Measurements from ENCODE around the gene MRTFA. TPM values are rescaled to one million over a fixed set of nuclear protein-coding genes. Genes with fewer than 3 reads are reported as not detected.

Gene MRTFA
- total and polyA plus RNA-seq, 10 donors, result 17.6 to 138 (median 83.9) TPM

- WGBS, 5 donors, result 92 to 95% (median 95%) methylated on average over 1 of the region's 1 CpG
- peak overlapping the region in 2 of 8 donors; percentile 71 to 78 for H3K27ac ChIP-seq
- no peak overlapping the region for H3K4me3 ChIP-seq
- TF ChIP-seq CTCF (IDR thresholded peaks at IDR 0.05 in 8 of 11, conservative IDR thresholded peaks at IDR 0.05 in 3 of 11) (no peak), POLR2AphosphoS5 (IDR thresholded peaks at IDR 0.05) (no peak), POLR2A (IDR thresholded peaks at IDR 0.05) (no peak)
- no peaks in the 10 kb centered on the region for H3K9me3 ChIP-seq
- intact Hi-C loops (cut with DNase I; ENCODE audit: low total_unique reads), result no loop called here
- no peak for DNase-seq
- no peaks in the 10 kb centered on the region for H3K27me3 ChIP-seq (replicated peaks in 1 of 7)
- peaks cover 15 to 100% (median 82%) of the 10 kb centered on the region in 6 donors for H3K4me1 ChIP-seq
- H3K36me3 ChIP-seq, result peaks cover 0 to 15% (median 2%) of the 10 kb centered on the region in 6 donors
These were observed 190.3 kb downstream of the MRTFA start for GRCh38 chr22:40446203-40446602.

DNA sequence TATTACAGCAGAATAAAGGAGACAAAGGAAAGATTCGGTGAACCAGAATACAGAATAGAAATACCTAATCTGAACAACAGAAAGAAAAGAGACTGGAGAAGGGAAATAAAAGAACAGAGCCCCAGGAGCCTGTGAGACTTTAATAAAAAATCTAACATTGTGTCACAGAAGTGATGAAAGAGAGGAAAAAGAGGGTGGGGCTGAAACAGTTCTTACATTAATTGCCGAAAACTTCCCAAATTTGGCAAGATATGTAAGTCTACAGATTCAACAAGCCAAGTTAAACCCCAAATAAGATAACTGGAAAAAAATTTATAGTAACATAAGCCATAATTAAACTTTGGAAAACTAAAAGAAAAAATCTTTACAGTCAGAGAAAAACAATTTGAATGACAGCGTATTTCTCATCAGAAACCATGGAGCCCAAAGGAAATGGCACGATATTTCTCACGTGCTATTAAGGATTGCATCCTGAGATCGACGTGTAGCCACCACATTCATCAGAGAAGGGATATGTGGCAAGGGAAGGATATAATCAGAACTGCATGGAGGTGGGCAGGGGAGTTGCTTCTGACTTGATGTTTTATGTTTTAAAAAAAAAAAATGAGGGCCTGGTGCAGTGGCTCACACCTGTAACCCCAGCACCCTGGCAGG lies 192.2 kb downstream of the MRTFA start:
- Histone ChIP-seq H3K27me3 (replicated peaks in 1 of 7) (no peaks in the 10 kb centered on the region), H3K4me3 (no peak overlapping the region), H3K4me1 (peaks cover 8 to 100% (median 78%) of the 10 kb centered on the region in 6 donors), H3K9me3 (no peaks in the 10 kb centered on the region), H3K27ac (peak overlapping the region in 5 of 8 donors; percentile 35 to 78 (median 59)), H3K36me3 (peaks cover 0 to 26% (median 7%) of the 10 kb centered on the region in 6 donors)
- DNase-seq, result no peak
- TF ChIP-seq POLR2A (IDR thresholded peaks at IDR 0.05) (no peak), CTCF (IDR thresholded peaks at IDR 0.05 in 8 of 11, conservative IDR thresholded peaks at IDR 0.05 in 3 of 11) (no peak), POLR2AphosphoS5 (IDR thresholded peaks at IDR 0.05) (no peak)
- intact Hi-C loops (cut with DNase I; ENCODE audit: low total_unique reads), result no loop called here
- 58 to 86% (median 77%) methylated on average over 7 of the region's 7 CpGs for whole genome bisulfite sequencing, 5 donors

DNA sequence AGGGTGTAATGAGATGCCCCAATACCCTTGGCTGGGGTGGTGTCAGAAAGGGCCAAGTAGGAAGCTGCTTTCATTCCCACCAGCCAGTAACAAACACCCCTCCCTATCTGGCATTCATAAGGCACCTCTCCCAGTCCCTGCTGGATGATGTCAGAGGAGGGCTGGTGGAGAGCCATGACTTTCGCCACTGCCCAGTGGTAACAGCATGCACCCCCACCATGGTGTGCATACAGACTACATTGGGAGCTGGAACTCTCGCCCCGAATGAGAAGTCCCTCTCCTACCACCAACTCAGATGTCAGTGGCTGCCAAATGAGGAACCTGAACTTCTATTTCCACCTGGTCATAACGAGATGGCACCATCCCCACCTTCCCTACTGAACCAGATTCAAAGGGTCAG lies 192.8 kb downstream of the MRTFA start:
- H3K4me1 ChIP-seq, result peaks cover 8 to 100% (median 80%) of the 10 kb centered on the region in 6 donors
- peaks cover 0 to 26% (median 7%) of the 10 kb centered on the region in 6 donors for H3K36me3 ChIP-seq
- H3K27me3 ChIP-seq (replicated peaks in 1 of 7), result no peaks in the 10 kb centered on the region
- TF ChIP-seq POLR2AphosphoS5 (IDR thresholded peaks at IDR 0.05) (no peak), CTCF (IDR thresholded peaks at IDR 0.05 in 8 of 11, conservative IDR thresholded peaks at IDR 0.05 in 3 of 11) (no peak), POLR2A (IDR thresholded peaks at IDR 0.05) (no peak)
- intact Hi-C loops (cut with DNase I; ENCODE audit: low total_unique reads), result no loop called here
- peak overlapping the region in 6 of 8 donors; percentile 35 to 78 (median 55) for H3K27ac ChIP-seq
- H3K4me3 ChIP-seq, result no peak overlapping the region
- DNase-seq, result no peak
- H3K9me3 ChIP-seq, result no peaks in the 10 kb centered on the region
- 35 to 75% (median 69%) methylated on average over 4 of the region's 4 CpGs for WGBS, 5 donors

- intact Hi-C loops (cut with DNase I; ENCODE audit: low total_unique reads), result no loop called here
- peaks cover 16 to 100% (median 83%) of the 10 kb centered on the region in 6 donors for H3K4me1 ChIP-seq
These were observed 194.6 kb downstream of the MRTFA start for GRCh38 chr22:40441761-40442390.

More at GRCh38 chr22:40441761-40442390, 194.6 kb downstream of the MRTFA start:
- peak overlapping the region in 3 of 8 donors; percentile 45 to 71 (median 47) for H3K27ac ChIP-seq
- 65 to 95% (median 81%) methylated on average over 5 of the region's 5 CpGs for WGBS, 5 donors
- TF ChIP-seq POLR2A (IDR thresholded peaks at IDR 0.05) (no peak), POLR2AphosphoS5 (IDR thresholded peaks at IDR 0.05) (no peak), CTCF (IDR thresholded peaks at IDR 0.05 in 8 of 11, conservative IDR thresholded peaks at IDR 0.05 in 3 of 11) (no peak)
- no peak for DNase-seq
- H3K27me3 ChIP-seq (replicated peaks in 1 of 7), result no peaks in the 10 kb centered on the region
- H3K9me3 ChIP-seq, result no peaks in the 10 kb centered on the region
- peaks cover 0 to 26% (median 7%) of the 10 kb centered on the region in 6 donors for H3K36me3 ChIP-seq
- H3K4me3 ChIP-seq, result no peak overlapping the region
